C1 segment of cervical spinal cord (tissue), 14 donors: ENCODE measurements around the gene AGL.
A peak's percentile ranks its signal among the peaks of the same experiment; 100 is the strongest.
"Not testable (repeated sequence)": the region's sequence is repeated elsewhere in the genome, so short reads cannot be mapped to it uniquely, and the experiment has no call there.

Experiments
- DNase-seq, 14 donors: peaks; one replicate each; lab custom pipeline; 2025; lab: John Stamatoyannopoulos, UW

The AGL gene

GRCh38 chr1:99849744-99850458, at the start of gene AGL:
Gene AGL, plus strand, starts transcription at chr1:99850361. Its CDS starts 682 bp downstream, at chr1:99851043.
- peak in 13 of 14 donors; percentile 68 to 92 (median 80) for DNase-seq

DNA sequence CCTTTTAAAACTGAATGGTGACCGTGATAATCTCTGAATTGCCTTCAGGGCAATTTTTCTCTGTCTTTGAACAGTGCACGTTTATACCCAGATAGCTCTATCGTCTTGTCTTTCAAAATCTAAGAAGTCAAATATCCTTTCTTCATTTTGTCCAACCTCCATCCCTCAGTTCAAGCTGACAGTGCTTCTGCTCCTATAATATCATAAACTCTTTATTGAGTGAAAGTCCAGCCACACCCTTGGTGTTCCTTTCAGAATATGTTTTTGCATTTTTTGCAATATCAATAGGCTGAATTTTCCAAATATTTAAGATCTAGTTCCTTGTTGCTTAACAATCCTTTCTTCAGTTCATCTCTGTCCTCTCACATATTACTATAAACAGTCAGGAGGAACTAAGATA, 48.6 kb upstream of the AGL start:
- no peak for DNase-seq

DNA sequence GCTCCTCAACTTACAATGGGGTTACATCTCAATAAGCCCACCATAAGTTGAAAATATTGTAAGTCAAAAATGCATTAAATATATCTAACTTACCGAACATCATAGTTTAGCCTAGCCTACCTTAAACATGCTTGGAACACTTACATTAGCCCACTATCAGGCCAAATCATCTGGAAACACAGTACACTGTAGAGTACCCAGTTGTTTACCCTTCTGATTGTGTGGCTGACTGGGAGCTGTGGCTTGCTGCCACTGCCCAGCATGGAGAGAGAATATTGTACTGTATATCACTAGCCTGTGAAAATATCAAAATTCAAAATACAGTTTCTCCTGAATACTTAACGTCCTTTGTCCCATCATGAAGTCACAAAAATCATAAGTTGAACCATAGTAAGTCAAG, 43.3 kb upstream of the AGL start:
- DNase-seq = no peak

- DNase-seq = peak in 5 of 14 donors; percentile 1 to 33 (median 6)
These were observed 41.6 kb upstream of the AGL start for GRCh38 chr1:99808391-99809115.

DNA sequence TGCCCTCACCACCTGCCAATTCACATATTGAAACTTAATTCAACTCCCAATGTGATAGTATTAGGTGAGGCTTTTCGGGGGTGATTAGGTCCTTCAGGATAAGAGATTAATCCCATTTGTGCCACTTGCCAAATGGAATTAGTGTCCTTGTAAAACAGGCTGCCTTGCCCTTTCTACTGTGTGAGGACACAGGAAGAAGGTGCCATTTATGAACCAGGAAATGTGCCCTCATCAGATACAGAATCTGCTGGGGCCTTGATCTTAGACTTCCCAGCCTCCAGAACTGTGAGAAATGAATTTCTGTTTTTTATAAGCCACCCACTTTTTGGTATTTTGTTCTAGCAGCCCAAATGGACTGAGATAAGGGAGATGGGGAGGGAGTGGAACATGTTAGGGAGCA, 39.1 kb upstream of the AGL start:
- no peak for DNase-seq

DNA sequence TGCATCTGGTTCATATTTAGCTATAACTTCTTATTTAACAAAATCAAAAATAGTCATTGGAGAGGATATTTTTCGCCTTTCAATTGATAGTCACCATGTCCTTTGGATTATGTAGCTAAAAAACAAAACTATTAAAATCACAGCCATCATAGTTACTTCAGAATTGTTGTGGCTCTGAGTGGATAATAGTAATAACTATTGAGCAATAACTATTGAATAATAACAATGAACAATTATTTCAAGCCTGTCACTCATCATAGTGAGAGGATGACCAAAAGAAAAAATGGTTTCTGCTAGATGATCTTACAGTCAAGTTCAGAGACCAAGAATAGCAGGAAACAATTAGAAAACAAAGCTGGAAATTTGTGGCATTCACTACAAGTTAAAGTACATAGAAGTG, 38.4 kb upstream of the AGL start:
- no peak for DNase-seq

DNA sequence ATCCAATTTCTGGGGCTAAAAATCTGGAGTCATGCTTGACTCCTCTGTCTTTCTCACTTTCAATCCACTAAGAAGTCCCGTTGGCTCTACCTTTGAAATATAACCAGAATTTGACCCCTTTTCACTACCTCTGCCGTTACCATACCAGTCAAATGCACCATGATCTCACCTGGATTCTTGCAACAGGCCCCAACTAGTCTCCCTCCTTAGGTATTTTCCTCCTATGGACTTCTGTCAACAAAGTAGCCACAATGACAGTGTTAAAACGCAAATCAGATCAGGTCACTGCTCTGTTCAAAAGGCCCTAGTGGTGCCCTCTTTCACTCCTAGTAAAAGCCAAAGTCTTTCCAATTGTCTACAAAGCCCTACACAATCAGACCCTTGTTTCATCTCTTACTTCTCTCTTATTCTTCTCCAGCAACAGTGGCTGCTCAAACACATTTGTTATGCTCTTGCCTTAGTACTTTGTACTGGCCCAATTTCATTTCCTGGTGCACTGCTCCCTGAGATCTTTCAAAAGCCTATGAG, 35.7 kb upstream of the AGL start:
- no peak for DNase-seq

- DNase-seq = no peak
These were observed 33.5 kb upstream of the AGL start for GRCh38 chr1:99816656-99817055.

GRCh38 chr1:99818063-99818699, 32.0 kb upstream of the AGL start:
- no peak for DNase-seq

DNA sequence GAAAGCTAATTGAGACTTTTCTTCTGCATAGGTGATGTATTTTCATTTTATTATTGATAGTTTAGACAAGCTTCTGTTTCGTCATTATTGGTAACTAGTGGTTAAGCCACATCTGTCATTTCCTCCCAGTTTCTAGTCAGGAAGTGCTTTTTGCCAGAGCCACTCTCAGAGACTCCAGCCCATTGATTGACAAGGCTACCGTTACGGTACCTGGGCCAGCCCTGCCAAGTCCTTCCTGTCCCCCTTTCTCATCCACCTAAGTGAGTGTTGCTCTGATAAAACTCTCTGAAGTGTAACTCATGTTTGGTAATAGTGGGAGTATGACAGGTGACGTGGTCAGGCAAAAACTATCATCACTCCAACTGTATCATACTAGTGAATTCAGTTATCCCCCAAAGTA, 29.6 kb upstream of the AGL start:
- no peak for DNase-seq

DNA sequence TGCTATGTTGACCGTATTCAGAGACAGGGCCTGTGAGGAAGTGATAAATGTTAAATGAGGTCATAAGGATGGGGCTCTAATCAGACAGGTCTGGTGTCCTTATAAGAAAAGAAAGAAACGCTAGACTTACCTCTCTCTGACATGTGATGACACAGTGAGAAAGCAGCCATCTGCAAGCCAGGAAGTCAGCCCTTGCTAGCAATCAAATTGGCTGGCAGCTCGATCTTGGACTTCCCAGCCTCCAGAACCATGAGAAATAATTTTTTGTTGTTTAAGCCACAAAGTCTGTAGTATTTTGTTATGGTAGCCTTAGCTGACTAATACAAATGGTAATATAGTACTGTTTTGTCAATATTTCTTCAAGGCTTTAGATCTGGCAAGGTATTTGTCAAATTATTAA, 25.1 kb upstream of the AGL start:
- no peak for DNase-seq

DNA sequence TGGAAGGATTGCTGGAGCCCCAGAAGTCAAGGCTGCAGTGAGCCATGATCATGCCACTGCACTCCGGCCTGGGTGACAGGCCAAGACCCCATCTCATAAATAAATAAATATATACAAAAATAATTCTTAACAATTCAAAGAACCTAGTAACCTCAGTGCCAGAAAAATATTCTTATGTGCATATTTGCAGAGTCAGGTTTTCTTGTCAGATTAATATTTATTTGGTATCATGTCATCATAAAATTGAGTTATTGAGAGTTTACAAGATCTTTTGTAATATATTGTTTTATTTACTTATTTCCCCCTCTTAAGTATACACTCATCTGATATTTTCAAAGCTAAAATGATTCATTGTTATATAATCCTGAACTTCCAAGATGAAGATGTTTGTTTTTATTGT, 24.5 kb upstream of the AGL start:
- DNase-seq = no peak

- DNase-seq = no peak
These were observed 22.2 kb upstream of the AGL start for GRCh38 chr1:99827970-99828369.

DNA sequence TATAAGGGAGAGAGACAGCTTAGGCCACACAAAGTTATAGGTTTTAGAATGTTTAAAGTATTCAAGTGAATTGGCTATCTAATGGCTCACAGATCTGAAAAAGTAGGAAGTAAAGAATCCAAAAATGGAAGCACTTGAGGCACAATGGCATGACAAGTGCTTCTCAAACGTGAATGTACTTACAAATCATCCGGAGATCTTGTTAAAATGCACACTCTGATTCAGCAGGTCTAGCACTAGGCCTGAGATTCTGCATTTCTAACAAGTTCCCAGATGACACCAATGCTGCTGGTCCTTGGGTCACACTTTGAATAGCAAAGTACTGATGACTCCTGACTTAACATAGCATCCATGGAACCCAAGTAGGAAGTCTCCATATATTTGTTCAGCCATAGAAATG, 20.9 kb upstream of the AGL start:
- no peak for DNase-seq

DNA sequence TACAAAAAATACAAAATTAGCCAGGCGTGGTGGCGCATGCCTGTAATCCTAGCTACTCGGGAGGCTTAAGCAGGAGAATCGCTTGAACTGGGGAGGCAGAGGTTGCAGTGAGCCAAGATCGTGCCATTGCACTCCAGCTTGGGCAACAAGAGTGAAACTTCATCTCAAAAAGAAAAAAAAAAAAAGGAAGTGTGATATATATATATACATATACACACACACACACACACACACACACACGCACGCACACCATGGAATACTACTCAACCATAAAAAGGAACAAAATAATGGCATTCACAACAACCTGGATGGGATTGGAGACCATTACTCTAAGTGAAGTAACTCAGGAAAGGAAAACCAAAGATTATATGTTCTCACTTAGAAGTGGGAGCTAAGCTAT, 16.2 kb upstream of the AGL start:
- not testable (repeated sequence) for DNase-seq

- not testable (repeated sequence) for DNase-seq
These were observed 13.7 kb upstream of the AGL start for GRCh38 chr1:99836171-99837103.

GRCh38 chr1:99840353-99840752, 9.8 kb upstream of the AGL start:
- not testable (repeated sequence) for DNase-seq

- peak in 1 of 14 donors; percentile 34 for DNase-seq
These were observed 6.4 kb upstream of the AGL start for GRCh38 chr1:99843760-99844159.

DNA sequence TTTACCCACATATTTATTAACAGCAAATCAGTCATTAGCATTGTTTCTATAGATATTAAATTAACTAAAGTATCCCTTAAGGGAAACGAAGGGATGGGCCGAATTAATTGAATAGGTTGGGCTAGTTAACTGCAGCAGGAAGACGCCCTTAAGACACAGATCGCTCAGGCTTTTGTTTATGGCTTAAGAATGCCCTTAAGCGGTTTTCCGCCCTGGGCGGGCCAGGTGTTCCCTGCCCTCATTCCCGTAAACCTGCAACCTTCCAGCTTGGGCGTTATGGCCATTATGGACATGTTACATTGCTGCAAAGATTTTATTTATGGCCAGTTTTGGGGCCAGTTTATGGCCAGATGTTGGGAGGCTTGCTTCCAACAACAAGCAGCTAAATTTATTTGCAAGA, 5.0 kb upstream of the AGL start:
- not testable (repeated sequence) for DNase-seq

- no peak for DNase-seq
These were observed 783 bp upstream of the AGL start for GRCh38 chr1:99849413-99849743.
